HCT116 (cell line): ENCODE measurements around the gene RNF146. TPM values are rescaled to one million over a fixed set of nuclear protein-coding genes. Genes with fewer than 3 reads are reported as not detected.
A peak's percentile ranks its signal among the peaks of the same experiment; 100 is the strongest.

Experiments
- CBX3 ChIP-seq: IDR thresholded peaks from 2 replicates; pipeline ENCODE4 v1.6.1; 2012; ENCODE audit warnings: low read depth
- CEBPB ChIP-seq: IDR thresholded peaks from 2 replicates; pipeline ENCODE4 v1.6.1; 2012; ENCODE audit warnings: low read depth
- FOSL1 ChIP-seq: IDR thresholded peaks from 2 replicates; pipeline ENCODE4 v1.6.1; 2012; ENCODE audit warnings: low read depth
- JUND ChIP-seq: IDR thresholded peaks from 2 replicates; pipeline ENCODE4 v1.6.1; 2012
- SIN3A ChIP-seq: IDR thresholded peaks from 2 replicates; pipeline ENCODE4 v1.6.1; 2012; ENCODE audit warnings: low read depth
- SP1 ChIP-seq: IDR thresholded peaks from 2 replicates; pipeline ENCODE4 v1.6.1; 2012; ENCODE audit warnings: low read depth
- total RNA-seq: library from RNA; stranded (reverse); gene quantifications from one replicate; pipeline ENCODE4 v1.2.1, GENCODE V29; 2021; ENCODE audit not compliant: unreplicated experiment
- TF ChIP-seq, protein P1 (sequence below): IDR thresholded peaks from 2 replicates; pipeline ENCODE4 v1.6.1; 2011; ENCODE audit warnings: mild to moderate bottlenecking, low read length, moderate library complexity; ENCODE audit not compliant: insufficient replicate concordance; ENCODE audit errors: extremely low read depth
- TF ChIP-seq, protein P2 (sequence below): IDR thresholded peaks from 2 replicates; pipeline ENCODE4 v1.6.1; 2012; ENCODE audit warnings: low read depth
- TF ChIP-seq, protein P3 (sequence below): IDR thresholded peaks from 2 replicates; pipeline ENCODE4 v1.6.1; 2012

The RNF146 gene
- total RNA-seq, 1 experiment from 2014 or later = 17.6 TPM

DNA sequence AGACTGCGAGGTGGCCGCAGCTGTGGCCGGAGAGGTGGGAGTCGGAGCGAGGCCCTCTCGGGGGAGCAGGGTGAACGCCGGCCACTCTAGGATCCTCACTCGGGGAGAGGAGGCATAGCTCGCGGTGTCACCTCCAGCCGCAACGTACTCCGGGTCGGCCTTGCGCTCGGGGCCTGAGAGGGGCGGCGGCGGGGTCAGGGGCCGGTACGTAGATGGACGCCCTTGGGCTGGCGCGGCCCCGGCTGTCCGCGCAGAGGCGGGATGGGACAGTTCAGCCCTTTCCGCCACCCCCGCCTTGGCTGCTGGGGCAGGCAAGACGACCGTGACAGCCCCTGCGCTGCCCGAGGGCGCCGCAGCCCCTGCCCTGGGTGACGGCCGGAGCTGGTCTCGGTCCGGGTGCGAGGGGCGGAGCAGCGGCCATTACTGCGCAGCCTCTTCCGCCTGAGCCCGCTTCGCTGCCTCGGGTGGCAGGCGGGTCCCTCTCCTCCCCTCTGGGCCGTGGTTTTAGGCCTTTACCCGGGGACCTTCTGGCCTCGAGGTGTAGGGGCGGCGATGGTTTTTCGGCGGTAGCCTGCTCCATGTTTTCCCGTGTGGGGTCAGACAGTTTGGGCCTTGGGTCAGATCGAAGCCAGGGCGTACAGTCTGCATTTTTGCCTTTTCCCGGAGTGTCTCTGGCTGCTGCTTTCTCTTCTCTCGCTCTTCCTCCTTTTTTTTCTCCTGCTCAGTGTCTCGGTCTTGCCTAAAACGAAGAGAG lies 405 bp downstream of the RNF146 start (continued):
- TF ChIP-seq, protein P1, sequence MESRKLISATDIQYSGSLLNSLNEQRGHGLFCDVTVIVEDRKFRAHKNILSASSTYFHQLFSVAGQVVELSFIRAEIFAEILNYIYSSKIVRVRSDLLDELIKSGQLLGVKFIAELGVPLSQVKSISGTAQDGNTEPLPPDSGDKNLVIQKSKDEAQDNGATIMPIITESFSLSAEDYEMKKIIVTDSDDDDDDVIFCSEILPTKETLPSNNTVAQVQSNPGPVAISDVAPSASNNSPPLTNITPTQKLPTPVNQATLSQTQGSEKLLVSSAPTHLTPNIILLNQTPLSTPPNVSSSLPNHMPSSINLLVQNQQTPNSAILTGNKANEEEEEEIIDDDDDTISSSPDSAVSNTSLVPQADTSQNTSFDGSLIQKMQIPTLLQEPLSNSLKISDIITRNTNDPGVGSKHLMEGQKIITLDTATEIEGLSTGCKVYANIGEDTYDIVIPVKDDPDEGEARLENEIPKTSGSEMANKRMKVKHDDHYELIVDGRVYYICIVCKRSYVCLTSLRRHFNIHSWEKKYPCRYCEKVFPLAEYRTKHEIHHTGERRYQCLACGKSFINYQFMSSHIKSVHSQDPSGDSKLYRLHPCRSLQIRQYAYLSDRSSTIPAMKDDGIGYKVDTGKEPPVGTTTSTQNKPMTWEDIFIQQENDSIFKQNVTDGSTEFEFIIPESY = no peak
- TF ChIP-seq CEBPB (no peak), JUND (no peak), SP1 (no peak), CBX3 (no peak), FOSL1 (no peak), SIN3A (peak; percentile 60)
- TF ChIP-seq, protein P2, sequence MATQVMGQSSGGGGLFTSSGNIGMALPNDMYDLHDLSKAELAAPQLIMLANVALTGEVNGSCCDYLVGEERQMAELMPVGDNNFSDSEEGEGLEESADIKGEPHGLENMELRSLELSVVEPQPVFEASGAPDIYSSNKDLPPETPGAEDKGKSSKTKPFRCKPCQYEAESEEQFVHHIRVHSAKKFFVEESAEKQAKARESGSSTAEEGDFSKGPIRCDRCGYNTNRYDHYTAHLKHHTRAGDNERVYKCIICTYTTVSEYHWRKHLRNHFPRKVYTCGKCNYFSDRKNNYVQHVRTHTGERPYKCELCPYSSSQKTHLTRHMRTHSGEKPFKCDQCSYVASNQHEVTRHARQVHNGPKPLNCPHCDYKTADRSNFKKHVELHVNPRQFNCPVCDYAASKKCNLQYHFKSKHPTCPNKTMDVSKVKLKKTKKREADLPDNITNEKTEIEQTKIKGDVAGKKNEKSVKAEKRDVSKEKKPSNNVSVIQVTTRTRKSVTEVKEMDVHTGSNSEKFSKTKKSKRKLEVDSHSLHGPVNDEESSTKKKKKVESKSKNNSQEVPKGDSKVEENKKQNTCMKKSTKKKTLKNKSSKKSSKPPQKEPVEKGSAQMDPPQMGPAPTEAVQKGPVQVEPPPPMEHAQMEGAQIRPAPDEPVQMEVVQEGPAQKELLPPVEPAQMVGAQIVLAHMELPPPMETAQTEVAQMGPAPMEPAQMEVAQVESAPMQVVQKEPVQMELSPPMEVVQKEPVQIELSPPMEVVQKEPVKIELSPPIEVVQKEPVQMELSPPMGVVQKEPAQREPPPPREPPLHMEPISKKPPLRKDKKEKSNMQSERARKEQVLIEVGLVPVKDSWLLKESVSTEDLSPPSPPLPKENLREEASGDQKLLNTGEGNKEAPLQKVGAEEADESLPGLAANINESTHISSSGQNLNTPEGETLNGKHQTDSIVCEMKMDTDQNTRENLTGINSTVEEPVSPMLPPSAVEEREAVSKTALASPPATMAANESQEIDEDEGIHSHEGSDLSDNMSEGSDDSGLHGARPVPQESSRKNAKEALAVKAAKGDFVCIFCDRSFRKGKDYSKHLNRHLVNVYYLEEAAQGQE = no peak
- TF ChIP-seq, protein P3, sequence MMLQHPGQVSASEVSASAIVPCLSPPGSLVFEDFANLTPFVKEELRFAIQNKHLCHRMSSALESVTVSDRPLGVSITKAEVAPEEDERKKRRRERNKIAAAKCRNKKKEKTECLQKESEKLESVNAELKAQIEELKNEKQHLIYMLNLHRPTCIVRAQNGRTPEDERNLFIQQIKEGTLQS = no peak
